OCI-M1 (cell line): ENCODE results near the gene KRTAP10-3.
"Not testable (repeated sequence)": the region's sequence is repeated elsewhere in the genome, so short reads cannot be mapped to it uniquely, and the experiment has no call there.

ENCODE experiments used
- DNase-seq: peaks from one replicate; lab custom pipeline; 2025; lab: John Stamatoyannopoulos, UW

KRTAP10-3 gene, protein sequence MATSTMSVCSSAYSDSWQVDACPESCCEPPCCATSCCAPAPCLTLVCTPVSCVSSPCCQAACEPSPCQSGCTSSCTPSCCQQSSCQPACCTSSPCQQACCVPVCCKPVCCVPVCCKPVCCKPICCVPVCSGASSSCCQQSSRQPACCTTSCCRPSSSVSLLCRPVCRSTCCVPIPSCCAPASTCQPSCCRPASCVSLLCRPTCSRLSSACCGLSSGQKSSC

DNA sequence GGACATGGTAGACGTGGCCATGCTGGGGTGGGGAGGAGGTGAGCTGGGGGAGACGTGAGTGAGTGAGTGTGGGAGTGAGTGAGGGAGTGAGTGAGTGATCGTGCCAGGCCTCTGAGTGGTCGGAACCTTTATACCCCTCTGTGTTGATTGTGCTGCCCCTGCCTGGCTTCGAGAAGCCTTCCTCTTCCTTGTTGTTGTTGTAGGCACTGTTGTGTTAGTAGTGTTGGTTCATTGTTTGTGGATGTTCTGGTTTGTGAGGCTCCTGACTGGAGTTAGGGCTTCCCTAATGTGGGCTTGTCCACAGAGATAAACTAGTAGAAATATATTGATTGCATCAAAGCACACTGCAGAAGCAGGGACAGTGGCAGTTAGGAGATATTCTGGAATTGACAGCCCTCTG is at the start of gene KRTAP10-3:
Gene KRTAP10-3 (minus strand): TSS at position 101 of the 400 bp plus-strand sequence. CDS start 80 bp downstream, at position 21.
- no peak for DNase-seq

DNA sequence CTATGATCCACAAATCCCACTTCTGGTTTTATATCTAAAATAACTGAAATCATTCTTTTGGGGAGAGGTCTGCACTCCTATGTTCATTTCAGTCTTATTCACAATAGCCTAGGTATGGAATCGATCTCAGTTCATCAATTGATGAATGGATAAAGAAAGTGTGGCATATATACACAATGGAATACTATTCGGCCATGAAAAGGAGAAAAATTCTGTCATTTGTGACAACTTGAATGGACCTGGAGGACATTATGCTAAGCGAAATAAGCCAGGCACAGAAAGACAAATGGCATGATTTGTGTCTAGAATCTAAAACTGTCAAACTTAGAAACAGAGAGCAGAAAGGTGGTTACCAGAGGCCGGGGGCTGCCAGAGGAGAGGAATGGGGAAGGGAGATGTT is 47.9 kb upstream of the KRTAP10-3 start:
- no peak for DNase-seq

DNA sequence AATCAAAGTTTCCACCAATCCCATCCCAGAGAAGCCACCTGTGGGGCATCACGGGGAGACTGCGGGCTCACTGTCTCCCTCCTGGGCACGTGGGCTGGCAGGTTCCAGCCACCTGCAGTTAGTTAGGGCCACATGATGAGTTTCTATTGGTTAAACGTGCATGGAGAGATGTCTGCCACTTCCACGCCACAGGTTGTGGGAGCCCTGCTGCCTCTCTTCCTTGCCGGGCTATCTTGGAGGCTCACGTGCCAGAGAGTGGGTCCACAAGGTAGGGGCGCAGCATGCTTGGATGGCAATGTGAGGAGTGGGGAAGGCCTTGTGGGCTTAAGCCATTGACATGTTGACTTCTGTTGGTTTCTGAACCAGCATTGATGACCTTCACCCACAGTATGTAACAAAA is 45.3 kb upstream of the KRTAP10-3 start:
- DNase-seq: no peak

DNA sequence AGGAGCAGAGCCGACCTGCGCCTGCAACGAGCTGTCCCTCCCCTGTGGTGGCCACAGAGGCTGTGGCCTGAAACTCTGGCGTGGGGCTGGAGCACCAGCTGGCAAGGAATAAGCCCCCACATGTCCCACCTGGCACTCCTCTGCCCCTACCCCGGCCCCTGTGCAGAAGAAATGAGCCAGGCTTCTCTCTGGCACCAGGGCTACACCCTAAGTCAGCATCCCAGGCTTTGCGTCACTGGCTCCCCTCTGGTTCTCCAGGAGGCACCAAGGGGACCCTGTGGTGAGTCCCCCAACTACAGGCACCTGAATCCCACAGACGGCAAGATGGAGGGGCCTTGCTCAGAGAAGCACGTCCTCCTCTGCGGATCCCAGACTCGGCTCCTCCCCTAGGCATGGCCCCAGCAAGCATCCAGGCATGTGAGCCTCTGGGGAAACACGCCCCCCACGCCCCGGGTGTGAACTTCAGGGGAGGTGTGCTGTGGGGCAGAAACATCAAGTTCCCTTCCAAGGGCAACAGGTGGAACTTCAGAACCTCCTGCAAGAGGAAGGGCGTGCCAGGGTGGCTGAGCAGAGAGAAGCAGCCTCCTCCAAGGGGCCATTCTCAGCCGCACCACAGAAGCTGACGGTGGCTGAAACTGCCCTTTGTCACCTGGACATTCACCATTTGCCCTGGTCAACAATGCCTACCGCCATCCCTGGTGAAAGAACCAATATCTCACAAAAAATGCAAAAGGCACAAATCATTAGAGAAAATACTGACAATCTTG is 44.7 kb upstream of the KRTAP10-3 start:
- DNase-seq: no peak

DNA sequence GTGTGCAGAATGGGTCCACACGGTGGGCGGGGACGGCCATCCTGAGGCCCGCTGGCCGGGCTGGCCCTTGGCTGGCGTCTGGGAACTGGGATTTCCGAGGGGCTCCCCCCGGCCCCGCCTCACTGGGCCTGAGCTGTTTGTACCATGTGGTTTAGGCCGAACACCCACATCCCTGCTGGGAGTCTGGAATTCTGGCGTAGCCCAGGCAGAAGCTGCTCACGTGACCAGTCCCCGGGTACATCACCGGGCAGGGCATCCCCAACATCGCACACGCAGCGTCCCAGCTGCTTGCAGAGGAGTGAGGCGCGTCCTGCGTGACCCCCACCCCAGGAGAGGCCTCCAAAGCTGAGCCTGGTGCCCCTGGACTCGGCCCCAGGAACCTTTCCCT is 43.9 kb upstream of the KRTAP10-3 start:
- DNase-seq: no peak

DNA sequence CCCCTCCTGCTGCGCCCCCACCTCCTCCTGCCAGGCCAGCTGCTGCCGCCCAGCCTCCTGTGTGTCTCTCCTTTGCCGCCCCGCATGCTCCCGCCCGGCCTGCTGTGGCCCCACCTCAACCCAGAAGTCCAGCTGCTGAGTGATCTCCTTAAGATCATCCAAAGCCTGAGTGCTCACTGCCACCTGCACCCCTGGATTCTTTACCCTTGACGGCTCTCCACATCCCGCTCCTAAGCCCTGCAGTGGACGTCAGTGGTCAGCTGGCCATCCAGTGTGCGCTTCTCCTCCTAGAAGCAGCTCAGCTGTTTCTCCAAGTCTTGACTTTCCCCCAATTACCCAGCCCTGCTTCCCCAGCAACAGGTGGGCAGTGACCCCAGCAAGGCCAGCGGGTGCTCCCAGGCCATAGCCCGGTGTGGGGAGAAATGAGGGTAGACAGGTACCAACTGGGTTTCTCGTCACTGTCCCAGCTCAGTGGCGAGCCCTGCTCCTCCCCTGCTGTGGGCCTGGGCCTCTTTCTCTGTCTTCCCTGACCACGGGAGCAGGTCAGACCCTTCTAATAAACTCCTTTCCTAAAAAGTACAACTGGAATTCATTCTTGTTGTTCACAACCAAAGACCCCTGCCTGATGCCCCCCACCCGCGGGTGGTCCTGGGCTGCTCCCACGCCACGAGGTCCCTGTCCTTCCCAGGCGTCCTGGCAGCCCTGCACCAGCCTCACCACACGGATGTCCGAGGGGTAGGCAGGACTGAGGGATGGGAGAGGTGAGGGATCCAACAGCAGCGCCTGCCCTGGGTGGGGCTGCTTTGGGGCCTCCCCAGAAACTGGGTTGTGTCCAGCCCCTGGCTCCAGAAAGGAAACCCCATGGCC is 43.2 kb upstream of the KRTAP10-3 start:
- DNase-seq: no peak

DNA sequence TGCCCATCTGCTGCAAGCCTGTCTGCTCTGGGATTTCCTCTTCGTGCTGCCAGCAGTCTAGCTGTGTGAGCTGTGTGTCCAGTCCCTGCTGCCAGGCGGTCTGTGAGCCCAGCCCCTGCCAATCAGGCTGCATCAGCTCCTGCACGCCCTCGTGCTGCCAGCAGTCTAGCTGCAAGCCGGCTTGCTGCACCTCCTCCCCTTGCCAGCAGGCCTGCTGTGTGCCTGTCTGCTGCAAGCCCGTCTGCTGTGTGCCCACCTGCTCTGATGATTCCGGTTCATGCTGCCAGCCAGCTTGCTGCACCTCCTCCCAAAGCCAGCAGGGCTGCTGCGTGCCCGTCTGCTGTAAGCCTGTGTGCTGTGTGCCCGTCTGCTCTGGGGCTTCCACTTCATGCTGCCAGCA is 42.5 kb upstream of the KRTAP10-3 start:
- not testable (repeated sequence) for DNase-seq

DNA sequence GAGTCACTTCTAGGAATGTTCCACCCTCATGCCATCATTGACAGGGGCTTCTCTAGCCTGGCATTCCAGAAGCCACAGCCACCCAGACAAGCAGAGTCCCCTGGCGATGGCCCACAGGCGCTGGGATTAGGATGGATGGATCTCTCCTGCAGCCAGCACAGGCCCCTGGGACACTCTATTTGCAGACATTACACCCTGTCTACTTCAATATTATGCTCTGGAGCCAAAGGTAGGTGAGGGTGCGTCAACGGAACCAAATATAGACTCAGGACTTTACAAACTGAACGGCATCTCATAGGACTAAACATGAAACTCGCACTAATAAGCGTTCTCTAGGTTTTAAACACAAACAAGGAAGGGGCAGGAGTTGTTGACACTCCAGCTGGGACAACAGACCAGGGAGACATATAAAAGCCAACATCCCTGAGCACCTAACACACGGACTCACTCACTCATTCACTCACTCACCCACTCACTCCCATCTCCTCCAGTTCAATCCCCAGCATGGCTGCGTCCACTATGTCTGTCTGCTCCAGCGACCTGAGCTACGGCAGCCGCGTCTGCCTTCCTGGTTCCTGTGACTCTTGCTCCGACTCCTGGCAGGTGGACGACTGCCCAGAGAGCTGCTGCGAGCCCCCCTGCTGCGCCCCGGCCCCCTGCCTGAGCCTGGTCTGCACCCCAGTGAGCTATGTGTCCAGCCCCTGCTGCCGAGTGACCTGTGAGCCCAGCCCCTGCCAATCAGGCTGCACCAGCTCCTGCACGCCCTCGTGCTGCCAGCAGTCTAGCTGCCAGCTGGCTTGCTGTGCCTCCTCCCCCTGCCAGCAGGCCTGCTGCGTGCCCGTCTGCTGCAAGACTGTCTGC is 41.8 kb upstream of the KRTAP10-3 start, which contains the start of gene KRTAP10-7:
Gene KRTAP10-7 (plus strand): TSS at position 480 of the 861 bp plus-strand sequence. CDS start 25 bp downstream, at position 505.
- not testable (repeated sequence) for DNase-seq

DNA sequence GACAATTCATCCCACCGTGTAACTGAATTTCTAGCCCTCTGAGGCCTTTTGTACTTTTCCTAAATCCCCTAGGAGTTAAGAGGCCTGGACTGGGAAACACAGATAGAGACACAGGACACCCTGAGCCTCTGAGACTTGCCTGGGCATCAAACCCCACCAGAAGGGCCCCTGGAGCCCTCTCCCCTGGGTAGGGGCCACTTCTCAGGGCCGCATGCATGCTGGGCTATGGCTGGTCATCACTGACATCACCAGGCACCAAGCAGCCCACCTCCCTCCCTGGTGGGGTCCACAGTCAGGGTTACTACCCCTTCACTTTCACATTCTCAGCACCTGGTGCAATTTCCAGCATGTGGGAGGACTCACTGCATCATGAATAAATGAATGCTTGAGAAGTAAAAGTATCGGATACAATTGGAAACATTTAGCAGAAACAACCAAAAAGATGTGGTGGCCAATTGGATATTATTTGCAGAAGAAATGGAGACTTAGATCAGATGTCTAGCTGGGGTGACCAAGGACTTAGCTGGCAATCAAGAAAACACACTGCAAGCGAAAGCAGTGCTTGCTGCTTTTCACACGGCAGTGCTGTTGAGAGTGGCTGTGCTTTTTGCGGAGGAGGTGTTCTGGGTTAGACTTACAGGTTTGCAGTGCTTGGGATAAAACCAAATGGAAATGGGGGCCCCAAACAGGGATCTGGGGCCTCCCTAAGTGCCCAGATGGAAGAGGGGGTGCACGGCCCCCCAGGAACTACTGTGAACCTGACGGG is 40.9 kb upstream of the KRTAP10-3 start:
- DNase-seq: no peak

DNA sequence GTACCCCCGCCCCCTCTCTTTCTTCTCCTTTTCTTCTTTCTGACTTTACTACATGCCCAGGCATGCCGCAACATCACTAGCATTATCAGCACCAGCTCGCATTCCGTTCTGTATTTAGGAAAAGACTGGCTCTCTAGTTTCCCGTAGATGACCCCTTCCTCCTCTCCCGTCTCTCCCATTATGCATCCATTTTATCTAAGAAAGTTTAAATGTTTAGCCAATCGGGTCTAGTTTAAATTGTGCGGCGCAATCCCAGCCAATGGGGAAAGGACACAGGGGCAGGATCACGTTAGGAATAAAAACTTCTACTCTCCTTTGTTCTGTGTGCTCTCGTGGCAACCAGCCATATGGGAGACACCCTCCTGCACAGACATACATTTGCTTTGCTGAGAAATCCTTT is 39.5 kb upstream of the KRTAP10-3 start:
- DNase-seq: no peak

DNA sequence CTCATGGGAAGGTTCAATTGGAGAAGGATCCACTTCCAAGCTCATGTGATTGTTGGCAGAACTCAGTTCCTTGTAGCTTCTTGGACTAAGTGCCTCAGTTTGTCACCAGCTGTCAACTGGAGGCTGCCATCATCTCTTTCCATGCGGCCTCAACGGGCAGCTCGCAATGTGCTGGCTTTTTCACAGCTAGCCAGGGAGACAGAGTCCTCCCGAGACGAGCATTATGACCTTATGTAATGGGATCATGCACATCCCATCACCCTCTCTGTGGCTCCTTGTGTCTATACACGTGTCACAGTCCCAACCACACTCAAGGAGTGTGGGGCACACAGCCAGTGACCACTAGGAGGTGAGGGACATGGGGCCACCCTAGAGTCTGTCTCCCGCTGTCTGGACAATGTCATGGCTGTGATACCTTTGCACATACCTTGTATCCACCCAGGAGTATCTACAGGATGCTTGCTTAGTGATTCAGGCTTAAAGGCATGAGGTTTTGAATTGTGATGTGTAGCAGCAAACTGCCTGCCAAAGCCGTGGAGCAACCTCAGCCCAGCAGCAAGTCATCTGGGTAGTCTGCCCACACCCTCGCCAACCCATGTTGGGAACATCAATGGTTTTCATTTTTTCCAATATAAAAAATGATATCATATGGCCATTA is 37.6 kb upstream of the KRTAP10-3 start:
- no peak for DNase-seq

DNA sequence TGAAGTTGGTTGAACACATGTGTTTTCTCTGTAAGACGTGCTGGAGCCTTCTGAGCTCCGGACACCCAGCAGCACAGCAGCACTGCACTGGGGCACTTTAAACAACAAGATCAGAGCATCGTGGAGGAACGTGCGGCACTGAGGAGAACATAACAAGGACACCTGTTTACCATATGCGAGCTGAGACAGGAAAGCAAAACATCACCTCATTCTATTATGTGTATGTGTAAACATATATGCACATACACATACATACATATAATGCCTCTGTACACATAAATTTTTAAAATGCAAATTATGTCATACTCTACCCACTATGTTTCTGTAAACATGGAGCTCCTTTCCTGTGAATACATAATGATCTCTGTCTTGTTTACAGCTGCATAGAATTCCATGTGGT is 36.9 kb upstream of the KRTAP10-3 start:
- no peak for DNase-seq

DNA sequence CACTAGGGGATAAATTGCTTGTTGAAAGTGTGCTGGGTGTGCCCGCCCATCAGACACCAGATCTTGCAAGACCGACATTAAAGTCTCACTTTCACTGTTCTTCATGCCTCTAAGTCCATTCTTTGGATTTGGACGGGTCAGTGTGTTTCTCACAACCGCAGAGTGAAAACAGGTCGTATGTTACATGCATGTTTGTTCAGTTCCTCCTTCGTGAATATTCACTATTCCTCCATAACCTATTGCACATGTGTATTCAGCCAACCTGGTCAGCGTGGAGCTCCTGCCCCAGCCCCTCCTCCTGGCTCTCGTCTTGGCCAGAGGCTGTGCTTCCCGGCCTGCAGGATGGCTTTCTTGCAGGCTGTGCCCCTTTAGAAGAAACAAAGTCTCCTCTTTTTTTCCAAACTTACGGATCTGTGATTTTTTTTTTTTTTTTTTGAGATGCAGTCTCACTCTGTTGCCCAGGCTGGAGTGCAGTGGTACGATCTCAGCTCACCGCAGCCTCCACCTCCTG is 35.9 kb upstream of the KRTAP10-3 start:
- DNase-seq: no peak

DNA sequence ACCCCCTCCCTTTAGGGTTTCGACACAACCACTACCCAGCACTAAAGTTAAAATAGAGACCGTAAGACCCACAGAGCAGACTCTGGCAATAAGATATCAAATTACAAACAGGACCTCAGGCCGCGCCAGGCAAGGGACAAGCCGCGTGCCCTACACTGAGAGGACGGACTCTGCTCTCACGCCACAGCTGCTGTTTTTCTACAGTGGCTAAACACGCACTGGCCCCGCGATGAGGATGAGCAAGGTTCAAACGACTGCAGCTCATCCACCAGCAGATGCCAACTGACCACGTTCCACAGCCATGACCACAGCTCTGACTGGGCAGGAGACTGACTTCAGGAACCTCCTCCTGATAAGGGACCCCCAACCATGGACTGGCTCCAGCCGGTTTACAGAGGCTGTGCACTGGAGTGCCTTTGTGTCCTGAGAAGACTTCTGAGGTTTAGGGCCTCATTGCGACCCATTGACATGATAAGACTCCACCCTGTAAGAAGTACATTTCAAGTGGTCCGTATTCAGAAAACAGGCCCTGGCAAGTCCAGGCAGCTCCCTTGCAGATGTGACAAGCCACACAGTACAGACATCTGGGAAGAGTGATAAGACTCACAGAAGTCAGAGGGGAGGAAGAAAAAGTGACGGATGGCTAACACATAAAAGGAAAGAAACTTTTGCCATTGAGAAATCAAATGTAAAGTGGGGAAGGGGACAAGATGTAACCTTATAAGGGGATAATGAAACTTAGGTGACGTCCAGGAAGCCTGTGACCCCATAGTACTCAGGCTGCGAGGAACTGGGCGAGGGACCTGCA is 35.2 kb upstream of the KRTAP10-3 start:
- peak; percentile 95 for DNase-seq

DNA sequence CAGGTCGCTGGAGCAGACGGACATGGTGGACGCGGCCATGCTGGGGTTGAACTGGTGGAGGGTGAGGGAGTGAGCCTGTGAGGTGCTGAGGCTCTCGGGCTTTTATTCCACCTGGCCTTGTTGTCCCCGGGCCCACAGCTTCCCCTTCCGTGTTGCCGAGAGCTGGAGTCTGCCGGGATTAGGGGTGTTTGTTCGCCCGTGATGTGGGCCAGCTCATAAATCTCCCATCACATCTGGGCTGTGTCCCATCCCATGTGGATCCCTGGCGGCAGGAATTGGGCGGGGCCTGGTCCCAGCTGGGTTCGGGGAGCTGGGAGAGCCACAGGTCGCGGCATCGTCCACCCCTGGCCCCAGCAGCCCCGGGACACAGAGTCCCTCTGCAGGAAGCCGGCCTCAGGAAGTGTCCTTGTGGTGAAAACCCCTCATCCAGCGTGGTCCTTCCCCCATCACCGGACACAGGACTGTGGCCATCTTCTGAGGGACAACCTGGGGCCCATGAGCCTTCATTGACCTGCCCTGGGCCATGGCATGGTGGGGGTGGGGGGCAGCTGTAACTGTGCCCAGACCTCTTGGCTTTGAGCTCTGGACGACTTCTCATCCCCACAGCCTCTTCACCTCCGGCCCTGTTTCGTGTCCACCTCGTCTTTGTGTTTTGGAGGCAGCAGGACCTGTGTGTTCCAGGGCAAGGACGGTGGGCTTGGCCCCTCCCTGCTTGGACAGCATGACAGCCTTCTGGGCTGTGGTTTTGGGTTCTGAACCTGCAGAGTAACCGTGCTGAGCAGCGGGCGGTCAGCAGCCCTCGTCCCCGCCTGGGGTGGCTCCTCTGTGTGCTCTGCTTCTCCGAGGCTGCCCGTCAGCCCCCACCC is 34.1 kb upstream of the KRTAP10-3 start, which contains the start of gene KRTAP10-6:
Gene KRTAP10-6 (minus strand): TSS at position 60 of the 866 bp plus-strand sequence. CDS start 21 bp downstream, at position 39.
- no peak for DNase-seq

DNA sequence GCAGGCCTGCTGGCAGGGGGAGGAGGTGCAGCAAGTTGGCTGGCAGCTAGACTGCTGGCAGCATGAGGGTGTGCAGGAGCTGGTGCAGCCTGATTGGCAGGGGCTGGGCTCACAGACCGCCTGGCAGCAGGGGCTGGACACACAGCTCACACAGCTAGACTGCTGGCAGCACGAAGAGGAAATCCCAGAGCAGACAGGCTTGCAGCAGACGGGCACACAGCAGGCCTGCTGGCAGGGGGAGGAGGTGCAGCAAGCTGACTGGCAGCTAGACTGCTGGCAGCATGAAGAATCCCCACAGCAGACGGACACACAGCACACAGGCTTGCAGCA is 33.2 kb upstream of the KRTAP10-3 start:
- not testable (repeated sequence) for DNase-seq

DNA sequence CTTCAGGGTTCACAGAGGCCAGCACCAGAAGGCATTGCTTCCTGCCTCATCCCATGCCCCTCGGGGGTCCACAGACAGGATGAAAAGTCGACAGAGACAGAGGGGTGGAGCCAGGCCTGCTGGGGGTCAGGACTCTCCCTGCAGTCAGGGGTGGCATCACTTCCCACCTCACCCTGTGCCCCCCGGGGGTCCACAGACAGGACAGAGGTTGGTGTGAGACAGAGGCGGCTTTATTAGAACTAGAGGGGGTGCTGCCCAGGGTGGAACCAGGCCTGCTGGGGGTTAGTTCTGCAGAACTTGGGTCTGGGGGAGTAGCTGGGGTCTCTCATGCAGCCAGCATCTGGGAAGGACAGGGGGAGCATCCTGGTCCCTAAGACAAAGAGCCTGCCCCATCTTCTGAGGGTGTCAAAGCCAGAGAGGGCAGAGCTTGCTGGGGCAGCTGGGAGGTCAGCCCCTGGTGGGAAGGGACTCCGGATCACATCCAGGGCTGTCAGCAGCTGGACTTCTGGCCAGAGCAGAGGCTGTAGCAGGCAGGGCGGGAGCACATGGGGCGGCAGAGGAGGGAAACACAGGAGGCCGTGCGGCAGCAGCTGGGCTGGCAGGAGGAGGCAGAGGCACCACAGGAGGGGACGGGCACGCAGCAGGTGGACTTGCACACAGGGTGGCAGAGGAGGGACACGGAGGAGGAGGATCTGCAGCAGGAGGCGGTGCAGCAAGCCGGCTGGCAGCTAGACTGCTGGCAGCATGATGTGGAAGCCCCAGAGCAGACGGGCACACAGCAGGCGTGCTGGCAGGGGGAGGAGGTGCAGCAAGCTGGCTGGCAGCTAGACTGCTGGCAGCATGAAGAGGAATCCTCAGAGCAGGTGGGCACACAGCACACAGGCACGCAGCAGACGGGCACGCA is 32.6 kb upstream of the KRTAP10-3 start:
- not testable (repeated sequence) for DNase-seq
